ENCODE measurements around the gene SMIM28.

SMIM28 gene

GRCh38 chr6:138377042-138377441 lies 663 bp upstream of the SMIM28 start:
- ChIA-PET CTCF (interaction anchor here (0.9 to 1.6 kb wide), 2 partner anchors 26 to 261 kb away, joined by 3 to 4 read pairs; no protein-coding TSS in a partner anchor), POLR2A (no interaction called here)
- DNase-seq (ENCODE audit: extremely low spot score) = no peak
- TF ChIP-seq CTCF (IDR thresholded peaks at IDR 0.05; ENCODE audit: control extremely low read depth, extremely low read depth, low read depth, missing control alignments) = no peak

GRCh38 chr6:138378463-138378862 lies 758 bp downstream of the SMIM28 start:
- ChIA-PET CTCF (interaction anchor here (1.6 kb wide), 1 partner anchor 24 kb away, joined by 4 read pairs; no protein-coding TSS in a partner anchor), POLR2A (no interaction called here)
- TF ChIP-seq CTCF (IDR thresholded peaks at IDR 0.05; ENCODE audit: control extremely low read depth, extremely low read depth, low read depth, missing control alignments) = no peak
- no peak for DNase-seq (ENCODE audit: extremely low spot score)

GRCh38 chr6:138382498-138383265 lies 5.0 kb downstream of the SMIM28 start:
- ChIA-PET POLR2A (no interaction called here), CTCF (interaction anchor here (1.1 to 1.4 kb wide), 2 partner anchors 13 to 20 kb away, joined by 3 read pairs; no protein-coding TSS in a partner anchor)
- TF ChIP-seq CTCF (IDR thresholded peaks at IDR 0.05; ENCODE audit: control extremely low read depth, extremely low read depth, low read depth, missing control alignments) = no peak

GRCh38 chr6:138383776-138384175 lies 6.1 kb downstream of the SMIM28 start:
- DNase-seq (ENCODE audit: extremely low spot score) = no peak
- ChIA-PET POLR2A (no interaction called here), CTCF (no interaction called here)
- no peak for TF ChIP-seq CTCF (IDR thresholded peaks at IDR 0.05; ENCODE audit: control extremely low read depth, extremely low read depth, low read depth, missing control alignments)

More at GRCh38 chr6:138382498-138383265, 5.0 kb downstream of the SMIM28 start:
- no peak for DNase-seq (ENCODE audit: extremely low spot score)

GRCh38 chr6:138386897-138387296 lies 9.2 kb downstream of the SMIM28 start:
- ChIA-PET CTCF (no interaction called here), POLR2A (no interaction called here)
- DNase-seq (ENCODE audit: extremely low spot score) = no peak
- TF ChIP-seq CTCF (IDR thresholded peaks at IDR 0.05; ENCODE audit: control extremely low read depth, extremely low read depth, low read depth, missing control alignments) = no peak

- ChIA-PET POLR2A (no interaction called here), CTCF (no interaction called here)
- DNase-seq (ENCODE audit: extremely low spot score) = no peak
- TF ChIP-seq CTCF (IDR thresholded peaks at IDR 0.05; ENCODE audit: control extremely low read depth, extremely low read depth, low read depth, missing control alignments) = no peak
These were observed 10.1 kb downstream of the SMIM28 start for GRCh38 chr6:138387577-138388368.

Measured in GM10248 (cell line).